Gastrocnemius medialis (tissue), 4 donors: ENCODE measurements around the gene CENPK.

Experiments used
- POLR2A ChIP-seq, 2 donors: fragments of 450-650 bp; IDR thresholded peaks; one replicate each; pipeline ENCODE4 v1.6.1; 2017; ENCODE audit warnings: antibody characterized with exemption in 2 of 2, mild to moderate bottlenecking in 2 of 2, moderate library complexity in 2 of 2
- TF ChIP-seq, protein P1 (sequence below), 5 experiments: fragments of 450-650 bp in 3 of 5; fragments of 200-600 bp in 2 of 5; sonication (generic) in 2 of 5; IDR thresholded peaks in 4 of 5; conservative IDR thresholded peaks in 1 of 5; 1 replicate in 4 of 5; 2 replicates in 1 of 5; pipeline ENCODE4 v1.5.1; 2016 to 2019; ENCODE audit warnings: antibody characterized with exemption in 5 of 5, mild to moderate bottlenecking in 3 of 5, moderate library complexity in 3 of 5

DNA sequence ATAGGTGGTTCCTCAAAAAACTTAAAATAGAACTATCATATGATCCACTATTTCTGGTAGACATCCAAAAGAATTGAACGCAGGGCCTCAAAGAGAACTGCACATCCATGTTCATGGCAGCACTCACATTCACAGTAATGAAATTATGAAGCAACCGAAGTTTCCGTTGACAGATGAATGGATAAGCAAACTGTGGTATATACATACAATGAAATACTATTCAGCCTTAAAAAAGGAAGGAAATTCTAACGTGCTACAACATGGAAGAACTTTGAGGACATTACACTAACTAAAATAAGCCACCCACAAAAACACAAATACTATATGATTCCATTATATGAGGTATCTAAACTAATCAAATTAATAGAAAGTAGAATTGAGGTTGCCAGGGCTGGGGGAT is 18.5 kb downstream of the CENPK start:
- TF ChIP-seq, protein P1, sequence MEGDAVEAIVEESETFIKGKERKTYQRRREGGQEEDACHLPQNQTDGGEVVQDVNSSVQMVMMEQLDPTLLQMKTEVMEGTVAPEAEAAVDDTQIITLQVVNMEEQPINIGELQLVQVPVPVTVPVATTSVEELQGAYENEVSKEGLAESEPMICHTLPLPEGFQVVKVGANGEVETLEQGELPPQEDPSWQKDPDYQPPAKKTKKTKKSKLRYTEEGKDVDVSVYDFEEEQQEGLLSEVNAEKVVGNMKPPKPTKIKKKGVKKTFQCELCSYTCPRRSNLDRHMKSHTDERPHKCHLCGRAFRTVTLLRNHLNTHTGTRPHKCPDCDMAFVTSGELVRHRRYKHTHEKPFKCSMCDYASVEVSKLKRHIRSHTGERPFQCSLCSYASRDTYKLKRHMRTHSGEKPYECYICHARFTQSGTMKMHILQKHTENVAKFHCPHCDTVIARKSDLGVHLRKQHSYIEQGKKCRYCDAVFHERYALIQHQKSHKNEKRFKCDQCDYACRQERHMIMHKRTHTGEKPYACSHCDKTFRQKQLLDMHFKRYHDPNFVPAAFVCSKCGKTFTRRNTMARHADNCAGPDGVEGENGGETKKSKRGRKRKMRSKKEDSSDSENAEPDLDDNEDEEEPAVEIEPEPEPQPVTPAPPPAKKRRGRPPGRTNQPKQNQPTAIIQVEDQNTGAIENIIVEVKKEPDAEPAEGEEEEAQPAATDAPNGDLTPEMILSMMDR (IDR thresholded peaks at IDR 0.05 in 4 of 5, conservative IDR thresholded peaks at IDR 0.05 in 1 of 5): no peak
- TF ChIP-seq POLR2A (IDR thresholded peaks at IDR 0.05): no peak
